Ovary (tissue), 3 donors: ENCODE data around the gene SCGB3A1.

Experiments used
- POLR2A ChIP-seq: fragments of 450-650 bp; IDR thresholded peaks from one replicate; pipeline ENCODE4 v1.6.1; 2017; ENCODE audit warnings: antibody characterized with exemption, mild to moderate bottlenecking, moderate library complexity
- TF ChIP-seq, protein P1 (sequence below), 3 donors: fragments of 450-650 bp in 2 of 3; fragments of 200-600 bp in 1 of 3; IDR thresholded peaks; one replicate each; pipeline versions ENCODE4 v1.5.1 to v1.8.0; 2016 to 2022; ENCODE audit warnings: antibody characterized with exemption in 3 of 3, mild to moderate bottlenecking in 1 of 3
- donor health status: DM: no; HTN: no; CAD: no.

- TF ChIP-seq, protein P1, sequence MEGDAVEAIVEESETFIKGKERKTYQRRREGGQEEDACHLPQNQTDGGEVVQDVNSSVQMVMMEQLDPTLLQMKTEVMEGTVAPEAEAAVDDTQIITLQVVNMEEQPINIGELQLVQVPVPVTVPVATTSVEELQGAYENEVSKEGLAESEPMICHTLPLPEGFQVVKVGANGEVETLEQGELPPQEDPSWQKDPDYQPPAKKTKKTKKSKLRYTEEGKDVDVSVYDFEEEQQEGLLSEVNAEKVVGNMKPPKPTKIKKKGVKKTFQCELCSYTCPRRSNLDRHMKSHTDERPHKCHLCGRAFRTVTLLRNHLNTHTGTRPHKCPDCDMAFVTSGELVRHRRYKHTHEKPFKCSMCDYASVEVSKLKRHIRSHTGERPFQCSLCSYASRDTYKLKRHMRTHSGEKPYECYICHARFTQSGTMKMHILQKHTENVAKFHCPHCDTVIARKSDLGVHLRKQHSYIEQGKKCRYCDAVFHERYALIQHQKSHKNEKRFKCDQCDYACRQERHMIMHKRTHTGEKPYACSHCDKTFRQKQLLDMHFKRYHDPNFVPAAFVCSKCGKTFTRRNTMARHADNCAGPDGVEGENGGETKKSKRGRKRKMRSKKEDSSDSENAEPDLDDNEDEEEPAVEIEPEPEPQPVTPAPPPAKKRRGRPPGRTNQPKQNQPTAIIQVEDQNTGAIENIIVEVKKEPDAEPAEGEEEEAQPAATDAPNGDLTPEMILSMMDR (IDR thresholded peaks at IDR 0.05), result no peak
- no peak for TF ChIP-seq POLR2A
Observed at GRCh38 chr5:180625791-180626660, 34.7 kb upstream of the SCGB3A1 start.
